Cardiac muscle cell (in vitro differentiated cells and primary cell): ENCODE results near the gene PTPRT. TPM values are rescaled to one million over a fixed set of nuclear protein-coding genes. Genes with fewer than 3 reads are reported as not detected.

ENCODE experiments used
- DNase-seq, 2 donors: peaks; one replicate each; pipeline versions ENCODE4 v3.0.0 to v3.0.0-alpha.2; 2010 to 2017; ENCODE audit warnings: low read depth in 1 of 2, low spot score in 1 of 2
- H3K27ac ChIP-seq: fragments of 200-600 bp; sonication (generic); 2 replicates; pipeline ENCODE4 v1.5.1; 2016
- H3K27me3 ChIP-seq: fragments of 200-600 bp; sonication (generic); 2 replicates; pipeline ENCODE4 v1.6.0; 2016; ENCODE audit warnings: control low read depth
- H3K36me3 ChIP-seq: fragments of 200-600 bp; sonication (generic); 2 replicates; pipeline ENCODE4 v1.5.1; 2016; ENCODE audit warnings: control low read depth
- H3K4me1 ChIP-seq: fragments of 200-600 bp; sonication (generic); 2 replicates; pipeline ENCODE4 v1.8.1; 2017; ENCODE audit warnings: low read depth, mild to moderate bottlenecking, mixed run types
- H3K4me3 ChIP-seq: fragments of 200-600 bp; sonication (generic); 2 replicates; pipeline ENCODE4 v1.5.1; 2016; ENCODE audit warnings: mild to moderate bottlenecking
- H3K9me3 ChIP-seq: fragments of 200-600 bp; sonication (generic); 2 replicates; pipeline ENCODE4 v1.5.1; 2017; ENCODE audit warnings: low read depth, mild to moderate bottlenecking, control low read depth
- polyA plus RNA-seq: library from polyadenylated mRNA; unstranded; fragments of >200 nt; fragmentation: Nextera tagmentation; extraction: Ambion mirVana; gene quantifications from 2 replicates; pipeline ENCODE4 v1.2.1, GENCODE V29; 2016
- total RNA-seq: library from RNA; depleted of rRNA; stranded (reverse); fragments of >200 nt; gene quantifications from 2 replicates; pipeline ENCODE4 v1.2.3, GENCODE V29; 2016
- TF ChIP-seq, protein P1 (sequence below): IDR thresholded peaks from 2 replicates; pipeline ENCODE4 v1.5.1; 2012; ENCODE audit warnings: low read depth, mild to moderate bottlenecking, low read length

Gene PTPRT
- total and polyA plus RNA-seq, 2 experiments from 2014 or later: 0.30 to 1.4 TPM

DNA sequence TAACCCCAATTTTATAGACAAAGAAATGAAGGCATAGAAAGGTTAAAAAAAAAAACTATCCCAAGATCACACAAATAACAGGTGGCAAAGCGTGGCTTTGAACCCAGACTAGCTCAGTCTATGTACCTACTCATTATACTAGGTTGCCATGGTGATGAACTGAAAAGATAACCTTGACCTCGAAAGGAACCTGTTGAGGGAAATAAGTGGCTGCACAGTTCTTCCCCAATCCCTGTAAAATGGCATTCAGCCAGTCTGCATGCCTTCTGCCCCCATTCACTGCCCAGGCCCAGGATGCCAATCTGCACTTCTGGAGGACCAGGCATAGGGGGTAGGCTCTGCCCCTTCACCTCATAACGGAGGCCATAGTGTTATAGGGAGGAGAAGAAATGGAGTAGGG is 295.2 kb downstream of the PTPRT start:
- no peaks in the 10 kb centered on the region for H3K9me3 ChIP-seq
- TF ChIP-seq, protein P1, sequence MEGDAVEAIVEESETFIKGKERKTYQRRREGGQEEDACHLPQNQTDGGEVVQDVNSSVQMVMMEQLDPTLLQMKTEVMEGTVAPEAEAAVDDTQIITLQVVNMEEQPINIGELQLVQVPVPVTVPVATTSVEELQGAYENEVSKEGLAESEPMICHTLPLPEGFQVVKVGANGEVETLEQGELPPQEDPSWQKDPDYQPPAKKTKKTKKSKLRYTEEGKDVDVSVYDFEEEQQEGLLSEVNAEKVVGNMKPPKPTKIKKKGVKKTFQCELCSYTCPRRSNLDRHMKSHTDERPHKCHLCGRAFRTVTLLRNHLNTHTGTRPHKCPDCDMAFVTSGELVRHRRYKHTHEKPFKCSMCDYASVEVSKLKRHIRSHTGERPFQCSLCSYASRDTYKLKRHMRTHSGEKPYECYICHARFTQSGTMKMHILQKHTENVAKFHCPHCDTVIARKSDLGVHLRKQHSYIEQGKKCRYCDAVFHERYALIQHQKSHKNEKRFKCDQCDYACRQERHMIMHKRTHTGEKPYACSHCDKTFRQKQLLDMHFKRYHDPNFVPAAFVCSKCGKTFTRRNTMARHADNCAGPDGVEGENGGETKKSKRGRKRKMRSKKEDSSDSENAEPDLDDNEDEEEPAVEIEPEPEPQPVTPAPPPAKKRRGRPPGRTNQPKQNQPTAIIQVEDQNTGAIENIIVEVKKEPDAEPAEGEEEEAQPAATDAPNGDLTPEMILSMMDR: no peak
- no peaks in the 10 kb centered on the region for H3K36me3 ChIP-seq
- H3K27ac ChIP-seq: peak overlapping the region; percentile 11
- H3K4me3 ChIP-seq: no peak overlapping the region
- DNase-seq: peak in 1 of 2 donors; percentile 14
- H3K27me3 ChIP-seq: no peaks in the 10 kb centered on the region
- peaks cover 11% of the 10 kb centered on the region for H3K4me1 ChIP-seq

DNA sequence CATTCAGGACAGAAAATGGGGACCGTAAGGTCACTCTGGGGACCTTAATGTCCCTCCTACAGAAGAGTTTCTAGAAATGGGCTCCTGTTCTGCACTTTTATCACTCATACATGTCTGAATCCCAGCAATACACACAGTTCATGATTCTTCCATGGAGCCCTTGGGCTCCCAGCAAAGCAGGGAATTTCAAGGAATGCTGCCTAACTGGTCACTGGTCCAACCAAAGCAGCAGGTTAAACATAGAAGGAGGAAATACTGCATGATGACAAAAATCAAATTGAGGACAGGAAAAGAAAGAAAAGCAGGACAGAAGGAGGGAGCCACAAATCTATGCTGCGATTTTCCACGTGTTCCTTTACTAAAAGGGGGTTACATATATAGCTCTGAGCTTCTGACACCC is 300.2 kb downstream of the PTPRT start:
- TF ChIP-seq, protein P1: no peak
- DNase-seq: no peak

DNA sequence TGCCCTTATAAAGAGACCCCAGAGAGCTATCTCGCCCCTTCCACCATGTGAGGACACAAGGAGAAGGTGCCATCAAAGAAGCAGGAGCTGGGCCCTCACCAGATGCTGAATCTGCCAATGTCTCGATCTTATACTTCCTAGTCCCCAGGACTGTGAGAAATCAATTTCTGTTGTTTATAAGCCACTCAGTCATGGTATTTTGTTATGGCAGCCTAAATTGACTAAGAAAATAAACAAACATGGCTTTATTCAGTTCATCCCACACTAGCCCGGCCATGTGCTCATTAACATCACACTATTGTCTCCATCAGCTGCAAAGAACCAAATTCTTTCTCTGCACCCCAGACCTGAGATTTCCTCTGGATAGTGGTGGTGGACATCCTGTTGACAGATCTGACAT is 302.4 kb downstream of the PTPRT start:
- H3K27ac ChIP-seq: no peak overlapping the region
- H3K4me3 ChIP-seq: no peak overlapping the region
- no peaks in the 10 kb centered on the region for H3K9me3 ChIP-seq
- no peaks in the 10 kb centered on the region for H3K36me3 ChIP-seq
- no peaks in the 10 kb centered on the region for H3K27me3 ChIP-seq
- no peak for DNase-seq
- H3K4me1 ChIP-seq: no peaks in the 10 kb centered on the region
- TF ChIP-seq, protein P1: no peak

More for the DNA sequence above, 300.2 kb downstream of the PTPRT start:
- H3K27me3 ChIP-seq: no peaks in the 10 kb centered on the region
- no peaks in the 10 kb centered on the region for H3K9me3 ChIP-seq
- H3K27ac ChIP-seq: no peak overlapping the region
- H3K4me3 ChIP-seq: no peak overlapping the region
- H3K36me3 ChIP-seq: no peaks in the 10 kb centered on the region
- peaks cover 4% of the 10 kb centered on the region for H3K4me1 ChIP-seq

DNA sequence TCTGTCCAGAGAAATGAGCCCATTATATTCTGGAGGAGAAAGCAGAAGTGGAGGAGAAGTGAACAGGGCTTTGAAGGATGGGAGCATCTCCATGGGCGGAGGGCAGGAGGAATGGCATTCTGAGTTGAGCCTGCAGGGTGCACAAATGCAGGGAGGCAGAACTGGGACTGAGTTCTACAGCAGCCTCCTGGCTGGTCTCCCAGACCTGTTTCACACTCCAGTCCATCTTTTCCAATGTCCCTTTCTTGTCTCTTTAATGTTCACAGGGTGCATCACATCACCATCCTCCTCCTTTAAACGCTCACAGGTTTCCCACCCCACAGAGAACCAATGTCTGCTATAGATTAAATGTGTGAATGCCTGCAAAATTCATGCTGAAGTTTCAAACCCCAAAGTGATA is 302.9 kb downstream of the PTPRT start:
- Histone ChIP-seq H3K4me1 (no peaks in the 10 kb centered on the region), H3K27me3 (no peaks in the 10 kb centered on the region), H3K4me3 (no peak overlapping the region), H3K9me3 (no peaks in the 10 kb centered on the region), H3K36me3 (no peaks in the 10 kb centered on the region), H3K27ac (no peak overlapping the region)
- DNase-seq: no peak
- TF ChIP-seq, protein P1: no peak

DNA sequence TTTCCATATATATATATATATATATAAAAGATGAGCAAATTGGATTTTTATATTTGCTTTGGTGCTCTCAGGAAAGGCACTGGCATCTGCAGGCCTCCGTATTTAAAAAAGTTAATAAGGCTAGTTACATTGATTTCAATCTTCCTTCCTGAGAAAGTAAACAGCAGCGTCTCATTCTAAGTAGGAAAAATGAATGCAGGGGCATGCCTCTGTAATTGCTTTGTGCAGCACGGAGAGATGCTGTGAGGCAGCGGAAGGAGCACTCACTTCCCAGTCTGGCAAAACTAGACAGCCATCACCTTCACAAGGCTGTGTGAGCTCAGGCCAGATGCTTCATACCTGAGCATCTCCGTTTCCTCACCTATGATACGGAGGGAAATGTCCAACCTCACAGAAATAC is 303.7 kb downstream of the PTPRT start:
- no peaks in the 10 kb centered on the region for H3K9me3 ChIP-seq
- no peaks in the 10 kb centered on the region for H3K27me3 ChIP-seq
- H3K4me3 ChIP-seq: no peak overlapping the region
- TF ChIP-seq, protein P1: no peak
- no peaks in the 10 kb centered on the region for H3K4me1 ChIP-seq
- DNase-seq: no peak
- H3K27ac ChIP-seq: no peak overlapping the region
- no peaks in the 10 kb centered on the region for H3K36me3 ChIP-seq

DNA sequence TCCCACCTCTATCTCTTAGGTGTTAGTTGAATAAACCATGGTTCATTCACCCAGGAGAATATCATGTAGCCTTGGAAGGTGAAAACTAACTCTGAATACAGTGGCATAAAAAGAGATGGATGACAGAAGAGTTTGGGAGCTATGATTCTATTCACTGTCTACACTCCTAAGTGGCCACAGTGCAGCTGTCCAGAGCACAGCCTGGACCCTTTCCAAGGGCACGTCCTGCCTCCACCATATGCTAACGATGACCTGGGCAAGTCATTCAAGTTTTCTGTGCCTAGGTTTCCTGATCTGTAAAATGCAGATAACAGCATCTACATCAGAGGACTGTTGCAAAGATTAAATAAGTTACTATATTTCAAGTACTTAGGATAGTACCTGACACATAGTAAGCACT is 314.1 kb downstream of the PTPRT start:
- H3K27ac ChIP-seq: no peak overlapping the region
- H3K27me3 ChIP-seq: no peaks in the 10 kb centered on the region

More for the DNA sequence above, 314.1 kb downstream of the PTPRT start:
- TF ChIP-seq, protein P1: no peak
- DNase-seq: no peak
- H3K9me3 ChIP-seq: no peaks in the 10 kb centered on the region
- no peak overlapping the region for H3K4me3 ChIP-seq
- no peaks in the 10 kb centered on the region for H3K36me3 ChIP-seq
- H3K4me1 ChIP-seq: no peaks in the 10 kb centered on the region
